ENCODE measurements around the gene C9orf78. TPM values are rescaled to one million over a fixed set of nuclear protein-coding genes. Genes with fewer than 3 reads are reported as not detected.

The C9orf78 gene
- total RNA-seq, result 22.1 and 24.1 TPM in 2 replicates

- DNase-seq (ENCODE audit: low read depth in 2 of 2), result peak; percentile 86 to 96
These were observed at the start of gene C9orf78, which contains the start of gene USP20 for GRCh38 chr9:129835128-129835859. TSS of gene C9orf78 (minus strand) at chr9:129835275. CDS start at chr9:129835221, 54 bp downstream. TSS of gene USP20 (plus strand) at chr9:129835458. CDS start at chr9:129852556, 17,098 bp downstream.

- peak in 1 of 2 donors; percentile 71 for DNase-seq (ENCODE audit: low read depth in 2 of 2)
These were observed 49.3 kb upstream of the C9orf78 start for GRCh38 chr9:129884220-129885017.

GRCh38 chr9:129881547-129882324, 46.7 kb upstream of the C9orf78 start:
- DNase-seq (ENCODE audit: low read depth in 2 of 2), result no peak

GRCh38 chr9:129880654-129881546, 45.8 kb upstream of the C9orf78 start:
- no peak for DNase-seq (ENCODE audit: low read depth in 2 of 2)

- DNase-seq (ENCODE audit: low read depth in 2 of 2), result no peak
These were observed 45.0 kb upstream of the C9orf78 start for GRCh38 chr9:129879991-129880653.

GRCh38 chr9:129879103-129879699, 44.1 kb upstream of the C9orf78 start:
- DNase-seq (ENCODE audit: low read depth in 2 of 2), result no peak

- DNase-seq (ENCODE audit: low read depth in 2 of 2), result no peak
These were observed 43.2 kb upstream of the C9orf78 start for GRCh38 chr9:129878291-129878690.

- DNase-seq (ENCODE audit: low read depth in 2 of 2), result no peak
These were observed 41.7 kb upstream of the C9orf78 start for GRCh38 chr9:129876815-129877214.

GRCh38 chr9:129875687-129876395, 40.8 kb upstream of the C9orf78 start:
- no peak for DNase-seq (ENCODE audit: low read depth in 2 of 2)

GRCh38 chr9:129875181-129875611, 40.1 kb upstream of the C9orf78 start:
- no peak for DNase-seq (ENCODE audit: low read depth in 2 of 2)

GRCh38 chr9:129874261-129875101, 39.4 kb upstream of the C9orf78 start:
- no peak for DNase-seq (ENCODE audit: low read depth in 2 of 2)

GRCh38 chr9:129873563-129874190, 38.6 kb upstream of the C9orf78 start:
- no peak for DNase-seq (ENCODE audit: low read depth in 2 of 2)

- DNase-seq (ENCODE audit: low read depth in 2 of 2), result no peak
These were observed 36.0 kb upstream of the C9orf78 start for GRCh38 chr9:129871046-129871445.

- no peak for DNase-seq (ENCODE audit: low read depth in 2 of 2)
These were observed 34.8 kb upstream of the C9orf78 start for GRCh38 chr9:129869585-129870501.

- DNase-seq (ENCODE audit: low read depth in 2 of 2), result peak; percentile 30 to 32
These were observed 33.9 kb upstream of the C9orf78 start for GRCh38 chr9:129868872-129869486.

Data from dermis microvascular lymphatic vessel endothelial cell (primary cell).